ENCODE results near the gene C16orf54. TPM values are rescaled to one million over a fixed set of nuclear protein-coding genes. Genes with fewer than 3 reads are reported as not detected.

Gene C16orf54
- total RNA-seq, 1 experiment from 2014 or later, result not detected

- TF ChIP-seq, protein P1, sequence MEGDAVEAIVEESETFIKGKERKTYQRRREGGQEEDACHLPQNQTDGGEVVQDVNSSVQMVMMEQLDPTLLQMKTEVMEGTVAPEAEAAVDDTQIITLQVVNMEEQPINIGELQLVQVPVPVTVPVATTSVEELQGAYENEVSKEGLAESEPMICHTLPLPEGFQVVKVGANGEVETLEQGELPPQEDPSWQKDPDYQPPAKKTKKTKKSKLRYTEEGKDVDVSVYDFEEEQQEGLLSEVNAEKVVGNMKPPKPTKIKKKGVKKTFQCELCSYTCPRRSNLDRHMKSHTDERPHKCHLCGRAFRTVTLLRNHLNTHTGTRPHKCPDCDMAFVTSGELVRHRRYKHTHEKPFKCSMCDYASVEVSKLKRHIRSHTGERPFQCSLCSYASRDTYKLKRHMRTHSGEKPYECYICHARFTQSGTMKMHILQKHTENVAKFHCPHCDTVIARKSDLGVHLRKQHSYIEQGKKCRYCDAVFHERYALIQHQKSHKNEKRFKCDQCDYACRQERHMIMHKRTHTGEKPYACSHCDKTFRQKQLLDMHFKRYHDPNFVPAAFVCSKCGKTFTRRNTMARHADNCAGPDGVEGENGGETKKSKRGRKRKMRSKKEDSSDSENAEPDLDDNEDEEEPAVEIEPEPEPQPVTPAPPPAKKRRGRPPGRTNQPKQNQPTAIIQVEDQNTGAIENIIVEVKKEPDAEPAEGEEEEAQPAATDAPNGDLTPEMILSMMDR (conservative IDR thresholded peaks at IDR 0.05), result no peak
- no peak overlapping the region for H2BK15ac ChIP-seq (ENCODE audit: low read depth, low read length)
- WGBS (ENCODE audit: extremely low coverage, insufficient read length, low lambda C conversion rate), result no CpG with 5 or more reads among the region's 5 CpGs
- no peak overlapping the region for H2BK20ac ChIP-seq (ENCODE audit: low read depth, low read length, poor library complexity, severe bottlenecking)
- H3K79me2 ChIP-seq (ENCODE audit: insufficient read depth, low read length), result no peaks in the 10 kb centered on the region
- no peak overlapping the region for H3T11ph ChIP-seq (ENCODE audit: low read length)
- no peak overlapping the region for H3K14ac ChIP-seq (ENCODE audit: insufficient read depth, low read length)
- no peak overlapping the region for H2BK12ac ChIP-seq (ENCODE audit: insufficient read length, low read depth, low read length)
- H3K23ac ChIP-seq (ENCODE audit: insufficient read length, low read depth, low read length), result no peak overlapping the region
- Mint-ChIP-seq H3K9me3 (peaks cover 6 to 11% of the 10 kb centered on the region in 2 experiments; a peak in 4 of 5 replicates), H3K36me3 (ENCODE audit: insufficient read depth in 1 of 3, low read depth in 3 of 3) (peaks cover 20 to 40% (median 37%) of the 10 kb centered on the region in 3 experiments), H3K27me3 (ENCODE audit: low read depth) (no peaks in the 10 kb centered on the region; the same call in 1 of the 2 replicates), H3K27ac (peak overlapping the region in 1 of 3 experiments; percentile 77; a peak in 2 of 7 replicates), H3K4me3 (no peak overlapping the region; a peak in 1 of 5 replicates), H3K4me1 (peaks cover 0 to 16% of the 10 kb centered on the region in 2 experiments; a peak in 3 of 4 replicates)
- no peak overlapping the region for H4K91ac ChIP-seq (ENCODE audit: insufficient read length, low read depth, low read length)
- H3K4me1 ChIP-seq (ENCODE audit: insufficient read depth, low read length), result no peaks in the 10 kb centered on the region
- no peak overlapping the region for H4K8ac ChIP-seq (replicated peaks; ENCODE audit: insufficient read length, low read depth, low read length)
- H3K27ac ChIP-seq (ENCODE audit: insufficient read length, low read depth, low read length), result no peak overlapping the region
- no peak overlapping the region for H3K9ac ChIP-seq (ENCODE audit: extremely low read depth, insufficient read length, low read length)
- no peak overlapping the region for H2AFZ ChIP-seq (ENCODE audit: low read length)
- H2BK120ac ChIP-seq (ENCODE audit: low read depth, low read length, poor library complexity, severe bottlenecking), result no peak overlapping the region
- no peak overlapping the region for H3K56ac ChIP-seq (ENCODE audit: insufficient read length, low read depth, low read length)
- H3K27me3 ChIP-seq (ENCODE audit: insufficient read depth, low read length), result no peaks in the 10 kb centered on the region
- no peak overlapping the region for H2AK5ac ChIP-seq (ENCODE audit: insufficient read length, low read length)
- H3K79me1 ChIP-seq (ENCODE audit: insufficient read depth, low read depth, low read length, poor library complexity, severe bottlenecking), result no peaks in the 10 kb centered on the region
- no peak for DNase-seq
- H2BK5ac ChIP-seq (ENCODE audit: insufficient read length, low read length), result no peak overlapping the region
- H3K18ac ChIP-seq (ENCODE audit: insufficient read length, low read depth, low read length), result no peak overlapping the region
- H3K4ac ChIP-seq (ENCODE audit: low read depth, low read length), result no peak overlapping the region
- H3K9me3 ChIP-seq (ENCODE audit: control insufficient read depth, low read depth, low read length), result no peaks in the 10 kb centered on the region
- no peaks in the 10 kb centered on the region for H3K23me2 ChIP-seq (ENCODE audit: insufficient read length, low read depth, low read length, poor library complexity, severe bottlenecking)
- H4K5ac ChIP-seq (ENCODE audit: insufficient read length, low read depth, low read length), result no peak overlapping the region
- H3K4me2 ChIP-seq (ENCODE audit: insufficient read depth, insufficient read length, low read length), result no peak overlapping the region
- no peaks in the 10 kb centered on the region for H4K20me1 ChIP-seq (ENCODE audit: control insufficient read depth, insufficient read depth, insufficient read length)
Observed at GRCh38 chr16:29743475-29743826, 2.3 kb downstream of the C16orf54 start.

All from H9 (cell line).